Stomach (tissue), 9 donors: ENCODE measurements around the gene DPCD. TPM values are rescaled to one million over a fixed set of nuclear protein-coding genes. Genes with fewer than 3 reads are reported as not detected.

Experiments
- DNase-seq, 2 donors: peaks; one replicate each; pipeline versions ENCODE4 v3.0.0 to v3.0.0-alpha.2; 2013 to 2019
- H3K27ac ChIP-seq, 5 donors: fragments of 200-600 bp in 4 of 5; sonication (generic) in 4 of 5; one replicate each; pipeline ENCODE4 v1.5.1; 2013 to 2019; ENCODE audit warnings: mild to moderate bottlenecking in 1 of 5, moderate library complexity in 1 of 5
- H3K27me3 ChIP-seq, 3 donors: fragments of 200-600 bp; sonication (generic); one replicate each; pipeline ENCODE4 v1.5.1; 2017 to 2019; ENCODE audit warnings: mixed run types in 1 of 3
- H3K36me3 ChIP-seq, 4 donors: fragments of 200-600 bp; sonication (generic); 1 replicate in 3 of 4; 2 replicates in 1 of 4; pipeline ENCODE4 v1.5.1; 2016 to 2019
- H3K4me1 ChIP-seq, 4 donors: fragments of 200-600 bp; sonication (generic); one replicate each; pipeline ENCODE4 v1.5.1; 2016 to 2019
- H3K4me3 ChIP-seq, 4 donors: fragments of 200-600 bp; sonication (generic) in 3 of 4; one replicate each; pipeline ENCODE4 v1.5.1; 2016 to 2019; ENCODE audit warnings: mild to moderate bottlenecking in 1 of 4
- H3K9me3 ChIP-seq, 4 donors: fragments of 200-600 bp; sonication (generic); one replicate each; pipeline ENCODE4 v1.5.1; 2016 to 2019
- EP300 ChIP-seq: sonication (generic); formaldehyde crosslinking; IDR thresholded peaks from one replicate; pipeline ENCODE4 v1.6.1; 2017; ENCODE audit warnings: antibody characterized with exemption
- POLR2A ChIP-seq, 4 donors: fragments of 450-650 bp; IDR thresholded peaks; one replicate each; pipeline ENCODE4 v1.6.1; 2016; ENCODE audit warnings: antibody characterized with exemption in 4 of 4, control low read depth in 2 of 4, mild to moderate bottlenecking in 1 of 4, moderate library complexity in 1 of 4
- POLR2AphosphoS5 ChIP-seq, 3 donors: sonication (generic); formaldehyde crosslinking; IDR thresholded peaks; one replicate each; pipeline ENCODE4 v1.6.1; 2016; ENCODE audit warnings: antibody characterized with exemption in 3 of 3
- WGBS, 5 donors: extraction: QIAGEN DNeasy Blood & Tissue Kit in 3 of 5; methylation state at CpG; one replicate each; pipeline versions ENCODE4 v1.1.5 to v1.1.7; 2013 to 2018; 5-methylcytosine and 5-hydroxymethylcytosine counted together
- intact Hi-C: fragments of 100-400 bp; cut with DNase I; formaldehyde crosslinking; loops from one replicate; pipeline ENCODE4 v1.15.1; 2023; ENCODE audit warnings: low total_unique reads
- polyA plus RNA-seq, 3 donors: library from polyadenylated mRNA; stranded (reverse); fragments of 200-250 nt; gene quantifications; one replicate each; pipeline ENCODE4 v1.2.3, GENCODE V29; 2013
- total RNA-seq, 5 donors: library from RNA; depleted of rRNA; stranded (reverse); fragments of >200 nt; gene quantifications; one replicate each; pipeline versions ENCODE4 v1.1.0 to v1.2.3, GENCODE V29; 2014 to 2016
- TF ChIP-seq, protein P1 (sequence below), 7 experiments: fragments of 450-650 bp in 4 of 7; fragments of 200-600 bp in 3 of 7; sonication (generic) in 3 of 7; IDR thresholded peaks; one replicate each; pipeline ENCODE4 v1.5.1; 2016 to 2019; ENCODE audit warnings: antibody characterized with exemption in 7 of 7, control low read depth in 2 of 7, mild to moderate bottlenecking in 1 of 7
- donor health status: healthy with polysubstance abuse.
- donor health status: Bipolar disorder and iron deficiency.
- donor health status: healthy.

Gene DPCD
- total and polyA plus RNA-seq, 8 donors = 6.7 to 86.6 (median 21.1) TPM

DNA sequence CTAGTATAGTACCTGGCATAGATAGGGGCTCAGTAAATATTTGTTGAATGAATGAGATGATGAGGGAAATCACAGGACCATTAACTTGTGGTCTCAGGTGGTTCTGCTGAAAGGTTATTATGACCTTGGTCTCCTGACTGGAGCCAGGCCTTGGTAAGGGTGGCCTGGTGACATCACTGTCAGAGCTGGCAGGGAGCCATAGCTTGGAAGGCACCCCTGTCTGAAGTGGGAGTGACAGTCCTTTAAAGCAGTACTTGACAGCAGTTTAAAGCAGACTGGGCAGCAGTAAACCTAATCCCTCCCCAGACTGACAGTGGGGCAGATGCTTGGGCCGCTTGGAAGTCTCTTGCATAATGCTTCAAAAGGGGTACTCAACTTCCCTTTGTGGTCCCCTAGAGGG, 13.4 kb downstream of the DPCD start:
- 75 to 100% (median 95%) methylated on average over 1 of the region's 1 CpG for WGBS, 5 donors
- peaks cover 7 to 54% (median 28%) of the 10 kb centered on the region in 4 donors for H3K36me3 ChIP-seq
- H3K27ac ChIP-seq = no peak overlapping the region
- H3K4me3 ChIP-seq = no peak overlapping the region
- intact Hi-C loops = loop anchor here (5.0 kb wide), 1 partner anchor 181 kb away; the partner anchor contains the start of gene NPM3
- H3K4me1 ChIP-seq = no peaks in the 10 kb centered on the region
- no peaks in the 10 kb centered on the region for H3K27me3 ChIP-seq
- TF ChIP-seq, protein P1, sequence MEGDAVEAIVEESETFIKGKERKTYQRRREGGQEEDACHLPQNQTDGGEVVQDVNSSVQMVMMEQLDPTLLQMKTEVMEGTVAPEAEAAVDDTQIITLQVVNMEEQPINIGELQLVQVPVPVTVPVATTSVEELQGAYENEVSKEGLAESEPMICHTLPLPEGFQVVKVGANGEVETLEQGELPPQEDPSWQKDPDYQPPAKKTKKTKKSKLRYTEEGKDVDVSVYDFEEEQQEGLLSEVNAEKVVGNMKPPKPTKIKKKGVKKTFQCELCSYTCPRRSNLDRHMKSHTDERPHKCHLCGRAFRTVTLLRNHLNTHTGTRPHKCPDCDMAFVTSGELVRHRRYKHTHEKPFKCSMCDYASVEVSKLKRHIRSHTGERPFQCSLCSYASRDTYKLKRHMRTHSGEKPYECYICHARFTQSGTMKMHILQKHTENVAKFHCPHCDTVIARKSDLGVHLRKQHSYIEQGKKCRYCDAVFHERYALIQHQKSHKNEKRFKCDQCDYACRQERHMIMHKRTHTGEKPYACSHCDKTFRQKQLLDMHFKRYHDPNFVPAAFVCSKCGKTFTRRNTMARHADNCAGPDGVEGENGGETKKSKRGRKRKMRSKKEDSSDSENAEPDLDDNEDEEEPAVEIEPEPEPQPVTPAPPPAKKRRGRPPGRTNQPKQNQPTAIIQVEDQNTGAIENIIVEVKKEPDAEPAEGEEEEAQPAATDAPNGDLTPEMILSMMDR (IDR thresholded peaks at IDR 0.05) = no peak
- TF ChIP-seq POLR2A (IDR thresholded peaks at IDR 0.05) = no peak
- no peaks in the 10 kb centered on the region for H3K9me3 ChIP-seq
- DNase-seq = peak in 1 of 2 donors; percentile 35

DNA sequence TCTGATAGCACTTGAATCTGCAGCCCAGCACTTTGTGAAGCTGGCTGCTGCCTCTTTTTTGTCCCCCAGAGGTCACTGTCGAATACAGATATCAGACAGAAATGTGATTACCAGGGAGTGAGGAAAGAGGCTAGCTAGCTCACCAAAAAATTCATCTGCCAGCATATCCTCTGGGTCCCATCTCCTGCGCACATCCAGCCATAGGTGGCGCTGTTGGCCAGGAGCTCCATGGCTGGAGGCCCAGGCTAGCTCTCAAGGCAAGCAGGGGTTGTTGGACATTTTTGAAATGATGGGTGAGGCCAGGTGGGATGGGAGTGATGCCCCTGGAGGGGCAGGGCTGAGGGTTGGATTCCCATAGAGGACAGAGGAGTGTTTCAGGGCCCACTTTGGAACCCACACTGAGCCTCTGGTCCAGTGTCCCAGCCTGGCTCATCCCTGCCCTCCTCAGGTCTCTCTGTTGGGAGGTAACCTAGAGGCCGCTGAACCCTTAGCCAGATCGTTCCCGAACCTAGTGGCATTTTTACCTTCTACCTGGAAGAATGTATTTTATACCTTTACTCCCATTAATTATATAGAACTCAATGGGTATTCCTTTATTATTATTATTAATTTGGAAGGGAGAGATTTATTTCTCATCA, 14.8 kb downstream of the DPCD start:
- Histone ChIP-seq H3K4me3 (no peak overlapping the region), H3K27me3 (no peaks in the 10 kb centered on the region), H3K27ac (no peak overlapping the region), H3K36me3 (peaks cover 14 to 60% (median 41%) of the 10 kb centered on the region in 4 donors), H3K9me3 (no peaks in the 10 kb centered on the region), H3K4me1 (no peaks in the 10 kb centered on the region)
- 46 to 57% (median 51%) methylated on average over 6 of the region's 6 CpGs for WGBS, 5 donors
- DNase-seq = peak; percentile 74 to 85
- TF ChIP-seq, protein P1 (IDR thresholded peaks at IDR 0.05) = peak in 5 of 7 experiments; percentile 42 to 80 (median 55)
- no peak for TF ChIP-seq POLR2AphosphoS5 (IDR thresholded peaks at IDR 0.05)
- intact Hi-C loops = loop anchor here (5.0 kb wide), 1 partner anchor 179 kb away; the partner anchor contains the start of gene NPM3

DNA sequence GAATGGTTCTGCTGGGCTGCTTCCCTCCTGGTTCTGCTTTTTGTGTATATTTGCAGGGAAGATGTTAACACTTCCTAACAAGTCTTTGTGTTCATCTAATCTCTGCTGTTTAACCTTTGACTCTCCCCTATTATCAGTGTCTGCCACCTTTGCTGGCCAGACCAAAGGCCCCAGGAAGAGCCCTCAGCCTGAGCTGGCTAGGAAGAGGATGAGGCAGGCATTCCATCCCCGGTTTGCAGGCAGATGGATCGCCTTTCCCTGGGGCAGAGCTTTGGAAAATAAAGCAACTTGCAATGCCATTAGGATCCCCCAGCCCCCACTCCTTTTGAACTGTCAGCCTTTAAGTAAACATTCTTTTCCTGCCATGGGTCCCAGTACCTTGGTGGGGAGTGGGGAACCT, 19.0 kb downstream of the DPCD start:
- Histone ChIP-seq H3K9me3 (no peaks in the 10 kb centered on the region), H3K36me3 (peaks cover 48 to 89% (median 79%) of the 10 kb centered on the region in 4 donors), H3K4me1 (no peaks in the 10 kb centered on the region), H3K27me3 (no peaks in the 10 kb centered on the region), H3K27ac (no peak overlapping the region), H3K4me3 (no peak overlapping the region)
- 36 to 53% (median 47%) methylated on average over 2 of the region's 2 CpGs; no CpG with 5 or more reads in 1 of the 5 donors for WGBS, 5 donors
- DNase-seq = no peak
- TF ChIP-seq, protein P1 (IDR thresholded peaks at IDR 0.05) = no peak
- TF ChIP-seq POLR2A (IDR thresholded peaks at IDR 0.05) (no peak), POLR2AphosphoS5 (IDR thresholded peaks at IDR 0.05) (no peak), EP300 (no peak)
- intact Hi-C loops = no loop called here

DNA sequence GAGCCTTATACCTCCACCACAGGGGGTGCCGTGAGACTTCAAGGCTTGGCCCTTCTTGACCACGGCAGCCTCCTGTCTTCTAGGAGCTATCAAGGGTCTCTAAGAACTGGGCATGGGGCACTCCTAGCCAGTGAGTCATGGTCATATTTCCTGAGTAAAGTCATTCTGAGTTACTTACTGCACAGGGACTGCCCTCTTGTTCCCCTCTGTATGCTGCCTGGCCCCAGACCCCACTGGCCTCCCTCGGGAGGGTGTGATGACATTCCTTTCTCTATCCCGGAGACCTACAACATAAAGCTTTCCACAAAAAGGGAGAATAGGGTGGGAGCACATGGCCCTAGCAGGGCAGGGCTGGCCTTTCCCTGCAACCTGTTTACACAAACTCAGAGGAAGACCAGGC, 21.4 kb downstream of the DPCD start:
- no peak overlapping the region for H3K27ac ChIP-seq
- H3K9me3 ChIP-seq = no peaks in the 10 kb centered on the region
- H3K36me3 ChIP-seq = peaks cover 49 to 92% (median 88%) of the 10 kb centered on the region in 4 donors
- intact Hi-C loops = no loop called here
- H3K4me3 ChIP-seq = no peak overlapping the region
- H3K27me3 ChIP-seq = no peaks in the 10 kb centered on the region
- 75 to 90% (median 87%) methylated on average over 2 to 4 of the region's 4 CpGs for WGBS, 5 donors
- DNase-seq = no peak
- TF ChIP-seq POLR2AphosphoS5 (IDR thresholded peaks at IDR 0.05) = no peak
- TF ChIP-seq, protein P1 (IDR thresholded peaks at IDR 0.05) = no peak
- TF ChIP-seq POLR2A (IDR thresholded peaks at IDR 0.05) = no peak
- no peak for TF ChIP-seq EP300
- no peaks in the 10 kb centered on the region for H3K4me1 ChIP-seq
